K562 (cell line): Measurements from ENCODE around the gene KITLG. TPM values are rescaled to one million over a fixed set of nuclear protein-coding genes. Genes with fewer than 3 reads are reported as not detected.

Experiments
- ATAC-seq: fragments of 200-7000 bp; cut with Tn5 transposase; 3 replicates; pipeline ENCODE4 v1.9.1; 2020; ENCODE audit warnings: moderate library complexity
- BruUV-seq: library from RNA; stranded (reverse); fragments of 400-500 nt; replicated peaks from 2 replicates; lab custom pipeline; 2021; lab: Mats Ljungman, UMichigan
- CTCF ChIA-PET: fragments of 300-600 bp; formaldehyde crosslinking; extraction: SDS; loops from one replicate; lab custom pipeline; 2021; ENCODE audit warnings: low intra/inter-chr PET ratio; lab: Yijun Ruan, JAX
- POLR2A ChIA-PET: fragments of 300-600, 350-650 bp; sonication (Branson Sonifier 250); formaldehyde crosslinking; extraction: SDS; loops from one replicate; lab custom pipeline; 2021; ENCODE audit warnings: antibody characterized with exemption, inconsistent platforms; lab: Yijun Ruan, JAX
- DNase-seq, 4 experiments: peaks; one replicate each; pipeline versions ENCODE4 v3.0.0 to v3.0.0-alpha.2; 2011 to 2018; ENCODE audit warnings: low spot score in 3 of 4, mixed read lengths in 3 of 4; ENCODE audit errors: extremely low read depth in 1 of 4
- FAIRE-seq: peaks from 2 replicates; lab custom pipeline; 2011; peaks lifted over from hg19 to GRCh38; lab: Jason Lieb, UNC
- H2AFZ ChIP-seq: 2 replicates; pipeline ENCODE4 v1.6.0; 2011; ENCODE audit warnings: low read depth, low read length, control low read depth, inconsistent platforms
- H3K27ac ChIP-seq: fragments of 200-600 bp; 3 replicates; pipeline ENCODE4 v1.8.0; 2011; ENCODE audit warnings: low read depth, mild to moderate bottlenecking, control low read depth, inconsistent platforms, low read length, moderate library complexity, mixed read lengths; ENCODE audit errors: extremely low read depth
- H3K27me3 ChIP-seq, 2 experiments: fragments of 300-600 bp in 1 of 2; 2 replicates in 1 of 2; 3 replicates in 1 of 2; pipeline versions ENCODE4 v1.6.0 to v1.8.0; 2011; ENCODE audit warnings: inconsistent platforms in 2 of 2, low read length in 2 of 2, mild to moderate bottlenecking in 1 of 2, mixed read lengths in 1 of 2, moderate library complexity in 1 of 2; ENCODE audit not compliant: control insufficient read depth in 2 of 2, insufficient read depth in 2 of 2
- H3K36me3 ChIP-seq: fragments of 300-600 bp; 3 replicates; pipeline ENCODE4 v1.8.0; 2011; ENCODE audit warnings: mild to moderate bottlenecking, low read length, inconsistent platforms; ENCODE audit not compliant: control insufficient read depth, insufficient read depth
- H3K4me1 ChIP-seq, 2 experiments: fragments of 200-600 bp in 1 of 2; replicated peaks in 1 of 2; 2 replicates in 1 of 2; 3 replicates in 1 of 2; pipeline versions ENCODE4 v1.5.1 to v1.8.0; 2011; ENCODE audit warnings: inconsistent platforms in 2 of 2, low read length in 2 of 2, mild to moderate bottlenecking in 1 of 2, mixed read lengths in 1 of 2, moderate library complexity in 1 of 2; ENCODE audit not compliant: control insufficient read depth in 2 of 2, insufficient read depth in 2 of 2
- H3K4me2 ChIP-seq: 2 replicates; pipeline ENCODE4 v1.6.1; 2011; ENCODE audit warnings: low read length, control low read depth, inconsistent platforms, mixed read lengths; ENCODE audit not compliant: insufficient read depth
- H3K4me3 ChIP-seq: fragments of 200-600 bp; sonication (generic), shearing (Covaris generic); 2 replicates; pipeline ENCODE4 v1.5.1; 2016; ENCODE audit warnings: control low read depth, inconsistent platforms
- H3K79me2 ChIP-seq: fragments of 200-600 bp; 3 replicates; pipeline ENCODE4 v1.8.0; 2011; ENCODE audit warnings: low read length, inconsistent platforms; ENCODE audit not compliant: control insufficient read depth, insufficient read depth
- H3K9ac ChIP-seq, 2 experiments: 2 replicates each; pipeline versions ENCODE4 v1.6.0 to v1.6.1; 2011; ENCODE audit warnings: low read depth in 2 of 2, low read length in 2 of 2, control low read depth in 1 of 2, inconsistent platforms in 1 of 2, mild to moderate bottlenecking in 1 of 2, mixed read lengths in 1 of 2; ENCODE audit not compliant: insufficient read depth in 1 of 2
- H3K9me1 ChIP-seq: one replicate; pipeline ENCODE4 v1.6.0; 2011; ENCODE audit warnings: inconsistent platforms, mild to moderate bottlenecking, low read length, moderate library complexity; ENCODE audit not compliant: control insufficient read depth, insufficient read depth
- H3K9me3 ChIP-seq: replicated peaks from 2 replicates; pipeline ENCODE4 v1.5.1; 2011; ENCODE audit warnings: low read depth, low read length, inconsistent platforms; ENCODE audit not compliant: control insufficient read depth, insufficient read depth
- H4K20me1 ChIP-seq: replicated peaks from 2 replicates; pipeline ENCODE4 v1.6.1; 2011; ENCODE audit warnings: low read length, inconsistent platforms, mixed read lengths; ENCODE audit not compliant: control insufficient read depth, insufficient read depth
- CCNT2 ChIP-seq: IDR thresholded peaks from 2 replicates; pipeline ENCODE4 v1.6.1; 2011; ENCODE audit warnings: borderline replicate concordance, low read depth, mild to moderate bottlenecking, moderate library complexity, mixed read lengths, low read length; ENCODE audit not compliant: insufficient read length; ENCODE audit errors: extremely low read depth
- MITF ChIP-seq: IDR thresholded peaks from 2 replicates; pipeline ENCODE4 v1.6.1; 2014; ENCODE audit warnings: antibody characterized with exemption
- MXD1 ChIP-seq: fragments of 250-450 bp; sonication (Bioruptor Pico); IDR thresholded peaks from 2 replicates; pipeline ENCODE4 v1.8.0; 2021; ENCODE audit warnings: borderline replicate concordance, mild to moderate bottlenecking, moderate library complexity; ENCODE audit not compliant: poor library complexity, severe bottlenecking
- NFIC ChIP-seq: fragments of 450-650 bp; IDR thresholded peaks from 2 replicates; pipeline ENCODE4 v1.6.1; 2017; ENCODE audit warnings: mild to moderate bottlenecking, inconsistent platforms
- NFYB ChIP-seq: IDR thresholded peaks from 2 replicates; pipeline ENCODE4 v1.6.1; 2011; ENCODE audit warnings: mild to moderate bottlenecking, moderate library complexity; ENCODE audit not compliant: insufficient read length; ENCODE audit errors: extremely low read depth
- NR2C1 ChIP-seq, 2 experiments: fragments of 450-650 bp; IDR thresholded peaks; 2 replicates each; pipeline ENCODE4 v1.6.1; 2017; ENCODE audit warnings: mild to moderate bottlenecking in 2 of 2, antibody characterized with exemption in 1 of 2, inconsistent platforms in 1 of 2, missing compliant biosample characterization in 1 of 2, missing genetic modification characterization in 1 of 2
- NR2F6 ChIP-seq: fragments of 450-650 bp; formaldehyde crosslinking; IDR thresholded peaks from 2 replicates; pipeline ENCODE4 v1.4.0; 2020; ENCODE audit warnings: mild to moderate bottlenecking
- NR3C1 ChIP-seq: sonication (generic); formaldehyde crosslinking; IDR thresholded peaks from 2 replicates; pipeline ENCODE4 v1.8.1; 2022; ENCODE audit warnings: missing genetic modification reagents
- NR4A1 ChIP-seq, 2 experiments: fragments of 250-450 bp in 1 of 2; fragments of 450-650 bp in 1 of 2; sonication (Bioruptor Pico) in 1 of 2; IDR thresholded peaks; 2 replicates each; pipeline versions ENCODE4 v1.4.0 to v1.6.1; 2016 to 2020; ENCODE audit warnings: mild to moderate bottlenecking in 2 of 2, missing compliant biosample characterization in 1 of 2, missing genetic modification characterization in 1 of 2, moderate library complexity in 1 of 2
- PRMT5 ChIP-seq: sonication (generic); formaldehyde crosslinking; IDR thresholded peaks from 2 replicates; pipeline ENCODE4 v1.5.0; 2020; ENCODE audit warnings: missing genetic modification reagents
- PRPF4 ChIP-seq: fragments of 200-400 bp; formaldehyde crosslinking; IDR thresholded peaks from one replicate; pipeline ENCODE4 v1.6.1; 2017; ENCODE audit warnings: low read length, low read depth, mild to moderate bottlenecking; ENCODE audit not compliant: insufficient read depth, poor library complexity, severe bottlenecking
- RBFOX2 ChIP-seq: fragments of 200-400 bp; formaldehyde crosslinking; IDR thresholded peaks from 2 replicates; pipeline ENCODE4 v1.6.1; 2017; ENCODE audit warnings: low read depth, mild to moderate bottlenecking, low read length, moderate library complexity
- RFX7 ChIP-seq: fragments of 250-450 bp; sonication (Bioruptor Pico); IDR thresholded peaks from 2 replicates; pipeline ENCODE4 v1.5.1; 2021; ENCODE audit warnings: mild to moderate bottlenecking
- SIN3A ChIP-seq, 2 experiments: fragments of 150-350 bp in 1 of 2; IDR thresholded peaks; 2 replicates each; pipeline ENCODE4 v1.6.1; 2011 to 2016; ENCODE audit warnings: borderline replicate concordance in 2 of 2, low read depth in 2 of 2, low read length in 2 of 2, mild to moderate bottlenecking in 2 of 2, moderate library complexity in 2 of 2; ENCODE audit not compliant: control insufficient read depth in 1 of 2
- SMAD1 ChIP-seq: fragments of 150-350 bp; IDR thresholded peaks from 2 replicates; pipeline ENCODE4 v1.6.1; 2014; ENCODE audit warnings: low read length, low read depth; ENCODE audit not compliant: partially characterized antibody
- TCFL5 ChIP-seq: fragments of 250-450 bp; sonication (Bioruptor Pico); conservative IDR thresholded peaks from 2 replicates; pipeline ENCODE4 v1.6.1; 2021; ENCODE audit warnings: mild to moderate bottlenecking, moderate library complexity, matching md5 sums
- XRCC4 ChIP-seq: IDR thresholded peaks from one replicate; pipeline ENCODE4 v1.6.1; 2011; ENCODE audit not compliant: insufficient read depth, insufficient read length; ENCODE audit errors: extremely low read depth
- ZNF133 ChIP-seq: fragments of 250-450 bp; sonication (Bioruptor Pico); IDR thresholded peaks from 2 replicates; pipeline ENCODE4 v1.4.0; 2020; ENCODE audit warnings: mild to moderate bottlenecking
- ZNF764 ChIP-seq: fragments of 250-450 bp; sonication (Bioruptor Pico); IDR thresholded peaks from 2 replicates; pipeline ENCODE4 v1.4.0; 2020; ENCODE audit warnings: low read depth, mild to moderate bottlenecking, moderate library complexity
- in situ Hi-C: fragments of 300-500 bp; cut with MboI; formaldehyde crosslinking; loops from 4 replicates; pipeline ENCODE4 v1.15.0; 2018; ENCODE audit warnings: inconsistent platforms, mixed read lengths
- intact Hi-C: fragments of 100-400 bp; cut with micrococcal nuclease; formaldehyde crosslinking; loops from 2 replicates; pipeline ENCODE4 v1.14.2; 2022
- polyA plus RNA-seq, 8 experiments: library from polyadenylated mRNA; depleted of rRNA in 4 of 8; stranded (reverse) in 5 of 8; unstranded in 3 of 8; fragments of >200 nt; fragmentation: Nextera tagmentation in 2 of 8; fragmentation: Illumina TruSeq in 1 of 8; extraction: Ambion mirVana in 2 of 8; extraction: Trizol in 1 of 8; gene quantifications; 2 replicates each; pipeline versions ENCODE4 v1.2.1 to v1.2.3, GENCODE V29; 2011 to 2014; ENCODE audit warnings: inconsistent platforms in 1 of 8, missing spikeins in 1 of 8
- total RNA-seq, 7 experiments: library from RNA; depleted of rRNA in 6 of 7; stranded (reverse); fragments of >200 nt in 6 of 7; fragmentation: Illumina TruSeq in 2 of 7; extraction: Trizol in 2 of 7; gene quantifications; 2 replicates each; pipeline versions ENCODE4 v1.2.1 to v1.2.3, GENCODE V29; 2011 to 2021; ENCODE audit warnings: low replicate concordance in 1 of 7

The KITLG gene
- total and polyA plus RNA-seq, 9 of the 15 experiments (the other 6 are each of a cell fraction or from before 2014, with no cell fraction given), result 0.04 to 0.09 (median 0.04) TPM; not detected in 6

- no peak overlapping the region for H3K27ac ChIP-seq
- no peaks in the 10 kb centered on the region for H4K20me1 ChIP-seq
- no TSS peak for BruUV-seq
- no peak overlapping the region for H3K4me2 ChIP-seq
- no peaks in the 10 kb centered on the region for H3K27me3 ChIP-seq
- ATAC-seq (no peak), DNase-seq (no peak), FAIRE-seq (no peak)
- intact Hi-C loops (no loop called here), in situ Hi-C loops (no loop called here)
- no peaks in the 10 kb centered on the region for H3K36me3 ChIP-seq
- H3K4me3 ChIP-seq, result no peak overlapping the region
- CTCF ChIA-PET, result no interaction called here
- no peaks in the 10 kb centered on the region for H3K9me1 ChIP-seq
- no peaks in the 10 kb centered on the region for H3K9me3 ChIP-seq
- POLR2A ChIA-PET, result no interaction called here
- TF ChIP-seq NR3C1 (CRISPR knock-in tag) (no peak), SIN3A (IDR thresholded peaks at IDR 0.05; ENCODE audit: borderline replicate concordance in 2 of 2, control insufficient read depth in 1 of 2, low read depth in 2 of 2, low read length in 2 of 2) (no peak), RBFOX2 (no peak), NR2F6 (CRISPR knock-in tag) (no peak), MITF (no peak), NR2C1 (IDR thresholded peaks at IDR 0.05) (no peak), NR2C1 (tag; IDR thresholded peaks at IDR 0.05) (no peak), NFIC (no peak), RFX7 (no peak), SMAD1 (no peak), NR4A1 (CRISPR knock-in tag; IDR thresholded peaks at IDR 0.05) (no peak), NR4A1 (tag; IDR thresholded peaks at IDR 0.05) (no peak), ZNF133 (CRISPR knock-in tag) (no peak), PRMT5 (no peak), PRPF4 (no peak), MXD1 (CRISPR knock-in tag) (no peak), ZNF764 (CRISPR knock-in tag) (no peak), CCNT2 (no peak), TCFL5 (CRISPR knock-in tag) (no peak), NFYB (no peak), XRCC4 (no peak)
- TF ChIP-seq, all 486 proteins: peak for 0
- no peak overlapping the region for H2AFZ ChIP-seq
- no peaks in the 10 kb centered on the region for H3K79me2 ChIP-seq
- no peak overlapping the region for H3K9ac ChIP-seq
- no peaks in the 10 kb centered on the region for H3K4me1 ChIP-seq
Observed at GRCh38 chr12:88595697-88596096, 15.4 kb upstream of the KITLG start.
